HG03558 (cell line): ENCODE results near the gene CACNG1.

Source experiments
- ATAC-seq: cut with Tn5 transposase; IDR thresholded peaks from one replicate; pipeline ENCODE4 v1.9.1; 2021; ENCODE audit warnings: moderate number of reproducible peaks; ENCODE audit not compliant: unreplicated experiment; ENCODE audit errors: extremely low read depth

Gene CACNG1

GRCh38 chr17:67044016-67044772 is at the start of gene CACNG1:
TSS of gene CACNG1 (plus strand) at chr17:67044554. CDS start at chr17:67044661, 107 bp downstream.
- ATAC-seq = no peak

- ATAC-seq = no peak
These were observed 49.3 kb upstream of the CACNG1 start for GRCh38 chr17:66994930-66995535.

- no peak for ATAC-seq
These were observed 48.4 kb upstream of the CACNG1 start for GRCh38 chr17:66995944-66996343.

GRCh38 chr17:66996926-66997325 is 47.4 kb upstream of the CACNG1 start:
- ATAC-seq = no peak

GRCh38 chr17:67003231-67003630 is 41.1 kb upstream of the CACNG1 start:
- ATAC-seq = no peak

GRCh38 chr17:67004181-67004580 is 40.2 kb upstream of the CACNG1 start:
- ATAC-seq = no peak

GRCh38 chr17:67007266-67007665 is 37.1 kb upstream of the CACNG1 start:
- no peak for ATAC-seq

- no peak for ATAC-seq
These were observed 36.3 kb upstream of the CACNG1 start for GRCh38 chr17:67008101-67008500.

- no peak for ATAC-seq
These were observed 32.7 kb upstream of the CACNG1 start for GRCh38 chr17:67011527-67012175.

GRCh38 chr17:67013891-67014290 is 30.5 kb upstream of the CACNG1 start:
- ATAC-seq = no peak

GRCh38 chr17:67015001-67015400 is 29.4 kb upstream of the CACNG1 start:
- ATAC-seq = no peak

- ATAC-seq = no peak
These were observed 28.2 kb upstream of the CACNG1 start for GRCh38 chr17:67016039-67016762.

GRCh38 chr17:67017910-67018309 is 26.4 kb upstream of the CACNG1 start:
- no peak for ATAC-seq

GRCh38 chr17:67018471-67019434 is 25.6 kb upstream of the CACNG1 start:
- no peak for ATAC-seq

- no peak for ATAC-seq
These were observed 24.5 kb upstream of the CACNG1 start for GRCh38 chr17:67019809-67020208.

GRCh38 chr17:67020293-67020766 is 24.0 kb upstream of the CACNG1 start:
- no peak for ATAC-seq

GRCh38 chr17:67021196-67021595 is 23.2 kb upstream of the CACNG1 start:
- ATAC-seq = no peak

GRCh38 chr17:67021743-67022450 is 22.5 kb upstream of the CACNG1 start:
- no peak for ATAC-seq

- ATAC-seq = no peak
These were observed 21.9 kb upstream of the CACNG1 start for GRCh38 chr17:67022451-67022810.
